Subcutaneous abdominal adipose tissue (tissue), 5 donors: ENCODE data around the gene HTR2A.

Experiments
- H3K27ac ChIP-seq: one replicate; pipeline ENCODE4 v1.7.0; 2013; ENCODE audit warnings: low read depth, mild to moderate bottlenecking, inconsistent platforms, low read length, moderate library complexity
- H3K27me3 ChIP-seq, 5 donors: one replicate each; pipeline ENCODE4 v1.7.0; 2013; ENCODE audit warnings: low read length in 5 of 5, inconsistent platforms in 1 of 5; ENCODE audit not compliant: control insufficient read depth in 5 of 5, insufficient read depth in 4 of 5
- H3K36me3 ChIP-seq, 5 donors: one replicate each; pipeline ENCODE4 v1.7.0; 2013; ENCODE audit warnings: low read length in 5 of 5; ENCODE audit not compliant: control insufficient read depth in 5 of 5, insufficient read depth in 5 of 5
- H3K4me1 ChIP-seq, 5 donors: one replicate each; pipeline ENCODE4 v1.7.0; 2013; ENCODE audit warnings: low read length in 5 of 5, mild to moderate bottlenecking in 3 of 5, moderate library complexity in 1 of 5; ENCODE audit not compliant: control insufficient read depth in 5 of 5, insufficient read depth in 5 of 5
- H3K4me3 ChIP-seq, 5 donors: one replicate each; pipeline ENCODE4 v1.7.0; 2013; ENCODE audit warnings: low read length in 5 of 5, low read depth in 1 of 5
- H3K9ac ChIP-seq, 5 donors: one replicate each; pipeline ENCODE4 v1.7.0; 2013; ENCODE audit warnings: low read length in 5 of 5, mild to moderate bottlenecking in 4 of 5, moderate library complexity in 3 of 5
- H3K9me3 ChIP-seq, 5 donors: one replicate each; pipeline ENCODE4 v1.7.0; 2013; ENCODE audit warnings: low read length in 5 of 5; ENCODE audit not compliant: control insufficient read depth in 5 of 5
- donor health status: healthy.
- donor health status: healthy.
- donor health status: healthy.
- donor health status: healthy.
- donor health status: healthy.

Gene HTR2A

GRCh38 chr13:46905249-46905648, 8.4 kb upstream of the HTR2A start:
- Histone ChIP-seq H3K27me3 (no peaks in the 10 kb centered on the region), H3K4me1 (no peaks in the 10 kb centered on the region), H3K27ac (no peak overlapping the region), H3K4me3 (no peak overlapping the region), H3K9ac (no peak overlapping the region), H3K36me3 (no peaks in the 10 kb centered on the region), H3K9me3 (no peaks in the 10 kb centered on the region)

GRCh38 chr13:46903748-46904147, 6.9 kb upstream of the HTR2A start:
- H3K4me1 ChIP-seq, result no peaks in the 10 kb centered on the region
- H3K9ac ChIP-seq, result no peak overlapping the region
- no peak overlapping the region for H3K4me3 ChIP-seq
- no peaks in the 10 kb centered on the region for H3K36me3 ChIP-seq
- H3K9me3 ChIP-seq, result no peaks in the 10 kb centered on the region
- no peak overlapping the region for H3K27ac ChIP-seq
- H3K27me3 ChIP-seq, result no peaks in the 10 kb centered on the region

- Histone ChIP-seq H3K4me1 (peaks cover 0 to 5% (median 4%) of the 10 kb centered on the region in 5 donors), H3K4me3 (no peak overlapping the region)
Measured at GRCh38 chr13:46901721-46902120, 4.9 kb upstream of the HTR2A start.

GRCh38 chr13:46899801-46900200, 2.9 kb upstream of the HTR2A start:
- Histone ChIP-seq H3K36me3 (no peaks in the 10 kb centered on the region), H3K9me3 (no peaks in the 10 kb centered on the region), H3K27ac (no peak overlapping the region), H3K4me1 (peaks cover 0 to 15% (median 11%) of the 10 kb centered on the region in 5 donors), H3K27me3 (peaks cover 0 to 9% (median 3%) of the 10 kb centered on the region in 5 donors), H3K9ac (no peak overlapping the region), H3K4me3 (no peak overlapping the region)

More at GRCh38 chr13:46901721-46902120, 4.9 kb upstream of the HTR2A start:
- Histone ChIP-seq H3K9ac (no peak overlapping the region), H3K36me3 (no peaks in the 10 kb centered on the region), H3K27ac (no peak overlapping the region), H3K27me3 (peaks cover 0 to 3% (median 0%) of the 10 kb centered on the region in 5 donors), H3K9me3 (no peaks in the 10 kb centered on the region)

- Histone ChIP-seq H3K36me3 (no peaks in the 10 kb centered on the region), H3K4me1 (peaks cover 0 to 32% (median 24%) of the 10 kb centered on the region in 5 donors), H3K9ac (no peak overlapping the region), H3K27ac (no peak overlapping the region), H3K9me3 (no peaks in the 10 kb centered on the region), H3K4me3 (no peak overlapping the region), H3K27me3 (peaks cover 0 to 9% (median 6%) of the 10 kb centered on the region in 5 donors)
Measured at GRCh38 chr13:46895381-46895780, 1.5 kb downstream of the HTR2A start.

GRCh38 chr13:46894568-46894967, 2.3 kb downstream of the HTR2A start:
- no peaks in the 10 kb centered on the region for H3K36me3 ChIP-seq
- H3K27ac ChIP-seq, result no peak overlapping the region
- peak overlapping the region; percentile 67 to 87 (median 75) for H3K4me3 ChIP-seq
- H3K9ac ChIP-seq, result peak overlapping the region in 1 of 5 donors; percentile 53
- H3K27me3 ChIP-seq, result peaks cover 0 to 9% (median 6%) of the 10 kb centered on the region in 5 donors
- H3K9me3 ChIP-seq, result no peaks in the 10 kb centered on the region
- peaks cover 0 to 32% (median 24%) of the 10 kb centered on the region in 5 donors for H3K4me1 ChIP-seq

GRCh38 chr13:46893798-46894560, 2.9 kb downstream of the HTR2A start:
- H3K9ac ChIP-seq, result peak overlapping the region; percentile 43 to 66 (median 53)
- peaks cover 0 to 9% (median 6%) of the 10 kb centered on the region in 5 donors for H3K27me3 ChIP-seq
- no peaks in the 10 kb centered on the region for H3K36me3 ChIP-seq
- H3K4me1 ChIP-seq, result peaks cover 0 to 32% (median 24%) of the 10 kb centered on the region in 5 donors
- no peak overlapping the region for H3K27ac ChIP-seq
- H3K4me3 ChIP-seq, result peak overlapping the region; percentile 72 to 88 (median 87)
- H3K9me3 ChIP-seq, result no peaks in the 10 kb centered on the region

GRCh38 chr13:46893221-46893740, 3.6 kb downstream of the HTR2A start:
- Histone ChIP-seq H3K4me1 (peaks cover 0 to 32% (median 24%) of the 10 kb centered on the region in 5 donors), H3K27me3 (peaks cover 0 to 9% (median 6%) of the 10 kb centered on the region in 5 donors), H3K36me3 (no peaks in the 10 kb centered on the region), H3K4me3 (peak overlapping the region; percentile 72 to 88 (median 87)), H3K9me3 (no peaks in the 10 kb centered on the region), H3K9ac (peak overlapping the region in 3 of 5 donors; percentile 53 to 66 (median 66)), H3K27ac (no peak overlapping the region)

GRCh38 chr13:46885018-46885417, 11.8 kb downstream of the HTR2A start:
- Histone ChIP-seq H3K27me3 (peaks cover 0 to 5% (median 0%) of the 10 kb centered on the region in 5 donors), H3K36me3 (no peaks in the 10 kb centered on the region), H3K27ac (no peak overlapping the region), H3K4me1 (no peaks in the 10 kb centered on the region), H3K4me3 (no peak overlapping the region), H3K9ac (no peak overlapping the region), H3K9me3 (no peaks in the 10 kb centered on the region)

- no peak overlapping the region for H3K27ac ChIP-seq
- H3K4me3 ChIP-seq, result no peak overlapping the region
- H3K9ac ChIP-seq, result no peak overlapping the region
- no peaks in the 10 kb centered on the region for H3K4me1 ChIP-seq
- H3K27me3 ChIP-seq, result peaks cover 0 to 5% (median 0%) of the 10 kb centered on the region in 5 donors
- no peaks in the 10 kb centered on the region for H3K9me3 ChIP-seq
- no peaks in the 10 kb centered on the region for H3K36me3 ChIP-seq
Measured at GRCh38 chr13:46884531-46884930, 12.3 kb downstream of the HTR2A start.
